ENCODE results near the gene SULT2B1. TPM values are rescaled to one million over a fixed set of nuclear protein-coding genes. Genes with fewer than 3 reads are reported as not detected.

Gene SULT2B1
- total RNA-seq, 1 donor from 2014 or later, result not detected

DNA sequence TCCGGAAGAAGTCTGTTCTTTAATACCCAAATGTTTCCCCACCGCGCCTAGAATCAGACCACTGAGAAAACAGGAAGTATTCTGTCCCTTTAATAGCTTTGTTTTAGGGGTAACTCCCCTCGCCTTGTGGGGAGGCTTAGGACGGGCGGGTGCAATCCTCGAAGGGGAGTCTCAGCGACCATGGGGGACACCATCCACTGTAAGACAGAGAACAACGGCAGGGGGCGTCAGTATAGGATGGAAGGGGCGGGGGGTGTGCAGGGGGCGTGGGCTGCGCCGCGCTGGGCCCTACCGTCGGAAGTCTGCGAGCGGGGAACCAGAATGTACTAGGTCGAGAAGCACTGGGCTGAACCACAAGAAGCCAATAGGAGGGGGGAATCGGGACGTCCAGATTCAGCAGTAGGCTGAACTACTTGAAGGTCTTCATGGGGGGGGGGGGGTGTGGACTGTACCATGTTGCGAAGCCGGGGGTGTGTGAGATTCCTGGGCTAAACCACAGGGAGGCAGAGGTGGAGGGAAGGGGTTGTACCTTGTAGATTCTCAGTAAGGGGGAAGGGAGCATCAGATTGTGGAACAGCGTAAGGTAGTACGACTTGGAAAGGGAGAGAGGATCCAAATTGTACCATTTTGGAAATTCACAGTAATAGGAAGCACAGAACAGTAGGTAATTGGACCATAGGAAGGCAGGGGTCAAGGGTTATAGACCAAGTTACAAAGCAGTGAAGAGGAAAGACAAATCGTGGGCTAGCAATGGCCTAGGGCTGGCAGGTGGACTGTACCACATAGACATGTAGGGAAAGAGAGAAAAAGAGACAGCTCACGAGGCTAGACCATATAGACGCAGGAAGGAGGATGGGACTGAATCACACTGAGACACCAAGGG is 86.2 kb downstream of the SULT2B1 start:
- ATAC-seq, result peak; percentile 68
- intact Hi-C loops (cut with DNase I), result no loop called here
- DNase-seq (ENCODE audit: low spot score), result peak; percentile 91

GRCh38 chr19:48638831-48639381 is 86.9 kb downstream of the SULT2B1 start:
- peak; percentile 66 for DNase-seq (ENCODE audit: low spot score)
- ATAC-seq, result no peak
- intact Hi-C loops (cut with DNase I), result no loop called here

- ATAC-seq, result no peak
- intact Hi-C loops (cut with DNase I), result no loop called here
- peak; percentile 67 for DNase-seq (ENCODE audit: low spot score)
Measured at GRCh38 chr19:48639483-48640375, 87.8 kb downstream of the SULT2B1 start.

DNA sequence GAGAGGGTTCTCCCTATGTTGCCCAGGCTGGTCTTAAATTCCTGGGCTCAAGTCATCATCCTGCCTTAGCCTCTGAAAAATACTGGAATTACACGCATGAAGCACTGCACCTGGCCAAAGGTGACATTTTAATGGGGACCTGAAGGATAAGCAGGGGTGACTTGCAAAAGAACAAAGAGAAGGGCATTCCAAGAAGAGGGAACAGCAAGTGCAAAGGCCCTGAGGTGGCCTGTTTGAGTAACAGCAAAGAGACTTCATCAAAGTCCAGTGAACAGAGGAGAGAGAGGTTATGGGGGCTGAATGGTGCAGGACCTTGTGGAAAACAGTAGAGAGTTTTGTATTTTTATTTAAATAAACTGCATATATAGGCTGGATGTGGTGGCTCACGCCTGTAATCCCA is 89.9 kb downstream of the SULT2B1 start:
- ATAC-seq (no peak), DNase-seq (ENCODE audit: low spot score) (no peak)
- intact Hi-C loops (cut with DNase I), result no loop called here

DNA sequence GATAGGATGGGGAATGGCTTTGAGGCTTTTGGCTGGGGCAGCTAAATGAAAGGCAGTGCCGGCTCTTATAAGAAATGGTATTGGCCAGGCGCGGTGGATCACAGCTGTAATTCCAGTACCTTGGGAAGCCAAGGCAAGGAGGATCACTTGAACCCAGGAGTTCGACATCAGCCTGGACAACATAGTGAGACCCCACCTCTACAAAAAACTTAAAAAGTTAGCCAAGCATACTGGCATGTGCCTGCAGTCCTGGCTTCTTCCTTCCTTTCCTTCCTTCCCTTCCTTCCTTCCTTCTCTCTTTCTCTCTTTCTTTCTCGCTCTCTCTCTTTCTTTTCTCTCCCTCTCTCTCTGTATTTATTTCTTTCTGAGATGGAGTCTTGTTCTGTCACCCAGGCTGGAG is 90.9 kb downstream of the SULT2B1 start:
- DNase-seq (ENCODE audit: low spot score), result no peak
- intact Hi-C loops (cut with DNase I), result no loop called here

DNA sequence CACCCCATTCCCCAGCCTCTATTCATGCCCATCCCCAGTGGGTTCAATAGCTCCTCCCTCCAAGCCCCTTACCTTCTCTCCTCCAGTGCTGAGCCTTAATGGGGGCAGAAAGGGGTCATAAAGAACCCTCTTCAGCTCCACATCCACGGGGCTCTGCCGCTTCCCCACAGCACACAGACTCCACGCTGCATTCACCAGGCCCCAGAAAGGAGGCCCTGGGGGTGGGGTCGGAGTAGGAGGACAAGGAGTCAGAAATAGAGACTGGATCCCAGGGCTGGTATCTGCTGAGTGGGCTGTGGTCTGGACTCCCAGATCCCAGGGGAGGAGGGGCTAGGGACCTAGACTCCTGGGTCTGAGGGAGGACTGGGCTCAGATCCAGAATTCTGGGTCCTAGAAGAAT is 92.4 kb downstream of the SULT2B1 start:
- ATAC-seq, result no peak
- DNase-seq (ENCODE audit: low spot score), result peak; percentile 64
- intact Hi-C loops (cut with DNase I), result no loop called here

More for the DNA sequence above, 90.9 kb downstream of the SULT2B1 start:
- ATAC-seq, result no peak

DNA sequence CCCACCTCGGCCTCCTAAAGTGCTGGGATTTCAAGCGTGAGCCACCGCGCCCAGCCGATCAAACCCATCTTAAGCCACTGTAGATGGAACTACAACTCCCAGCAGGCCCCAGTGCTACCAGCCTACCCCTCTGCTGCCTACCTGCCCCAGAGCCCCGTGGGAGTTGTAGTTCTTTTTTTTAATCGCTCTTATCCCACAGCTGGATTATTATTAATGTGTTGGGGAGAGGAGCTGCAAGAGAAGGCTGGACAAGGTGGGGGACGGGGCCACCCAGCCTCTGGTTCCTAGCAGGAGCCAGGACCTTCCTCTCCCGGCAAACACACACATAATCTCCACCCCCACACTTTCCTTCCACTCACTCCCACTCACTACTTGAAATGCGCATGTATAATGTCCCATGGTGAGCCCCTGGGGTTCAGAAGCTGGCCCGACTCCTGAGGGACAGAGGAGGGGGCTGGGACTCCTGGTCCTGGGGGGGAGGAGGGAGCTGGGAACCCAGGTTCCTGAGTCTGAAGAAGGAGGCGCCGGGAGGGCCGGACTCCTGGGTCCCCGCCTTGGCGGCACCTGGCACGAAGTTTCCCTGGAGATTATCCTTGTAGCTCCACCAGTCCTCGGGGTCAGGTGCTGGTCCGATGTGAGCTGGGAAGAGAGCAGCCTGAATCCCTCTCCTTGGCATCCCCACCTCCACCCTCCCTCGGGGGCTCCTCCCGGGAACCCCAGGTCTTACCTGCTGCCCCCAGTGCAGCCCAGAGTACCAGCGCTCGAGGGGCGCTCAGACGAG is 93.1 kb downstream of the SULT2B1 start:
- intact Hi-C loops (cut with DNase I), result no loop called here
- ATAC-seq, result peak; percentile 86
- DNase-seq (ENCODE audit: low spot score), result peak; percentile 85

DNA sequence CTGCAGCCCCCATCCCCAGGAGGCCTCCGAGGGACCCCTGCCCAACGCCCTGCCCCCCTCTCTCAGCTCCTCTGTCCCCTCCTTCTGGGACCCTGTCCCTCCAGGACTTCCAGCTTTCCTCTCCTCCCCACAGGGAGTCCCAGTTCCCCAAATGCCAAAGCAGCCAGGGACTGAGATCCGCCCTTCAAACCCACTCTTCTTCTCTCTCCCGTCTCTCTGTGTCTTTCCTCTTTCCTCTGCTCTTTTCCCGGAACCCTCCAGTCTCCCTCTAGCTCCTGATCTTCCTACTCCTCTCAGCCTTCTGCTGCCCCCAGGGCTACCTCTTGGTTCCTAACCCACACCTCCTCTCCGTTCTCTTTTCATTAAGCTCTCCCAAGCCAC is 93.6 kb downstream of the SULT2B1 start:
- intact Hi-C loops (cut with DNase I), result no loop called here
- ATAC-seq (peak; percentile 5), DNase-seq (ENCODE audit: low spot score) (no peak)

DNA sequence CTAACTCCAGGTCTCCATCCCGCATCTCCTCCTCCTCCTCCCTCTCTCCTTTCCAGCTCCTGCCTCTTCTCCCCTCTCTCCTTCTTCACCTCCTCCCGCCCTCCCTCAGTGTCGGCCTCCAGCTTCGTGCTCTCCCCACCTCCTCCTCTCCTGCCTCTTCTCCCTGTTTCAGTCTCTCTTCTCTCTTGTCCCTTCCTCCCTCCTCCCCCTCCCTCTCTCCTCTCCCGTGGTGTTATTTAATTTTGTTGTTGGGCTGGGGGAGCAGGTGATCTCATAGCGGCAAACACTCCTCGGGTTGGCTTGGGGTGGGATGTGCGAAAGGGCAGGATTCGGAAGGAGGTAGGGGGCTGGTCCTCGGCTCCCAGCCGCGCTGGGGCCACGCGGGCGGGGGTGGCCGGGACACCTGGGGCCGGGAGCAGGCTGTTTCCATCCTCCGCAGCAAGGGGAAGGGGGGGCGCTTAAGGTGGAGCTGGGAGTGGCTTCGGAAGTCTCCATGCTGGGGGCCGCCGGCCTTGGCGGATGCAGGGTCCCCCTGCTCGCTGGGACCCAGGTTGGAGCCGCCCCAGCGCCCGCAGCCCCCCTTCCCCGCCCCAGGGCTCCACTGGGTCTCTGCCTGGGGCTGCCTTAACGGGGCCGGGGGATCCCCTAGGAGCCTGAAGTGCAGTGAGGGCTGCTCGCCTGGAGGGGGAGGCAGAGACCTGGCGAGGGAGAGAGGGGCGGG is 94.2 kb downstream of the SULT2B1 start, which contains the start of gene CA11:
Gene CA11, minus strand, starts transcription at position 187 of the 721 bp plus-strand sequence. CDS start 555 bp downstream, outside the sequence.
- intact Hi-C loops (cut with DNase I), result no loop called here
- DNase-seq (ENCODE audit: low spot score), result peak; percentile 95
- ATAC-seq, result peak; percentile 91

- ATAC-seq (no peak), DNase-seq (ENCODE audit: low spot score) (no peak)
- intact Hi-C loops (cut with DNase I), result no loop called here
Measured at GRCh38 chr19:48646722-48647216, 94.8 kb downstream of the SULT2B1 start.

- intact Hi-C loops (cut with DNase I), result no loop called here
- ATAC-seq (no peak), DNase-seq (ENCODE audit: low spot score) (no peak)
Measured at GRCh38 chr19:48648134-48648533, 96.2 kb downstream of the SULT2B1 start.

Other genes with a start within 250 kb of the SULT2B1 start
- 119 TPM for gene EMP3, start 226.6 kb upstream of the SULT2B1 start, total RNA-seq
- 11.2 TPM for gene TMEM143, start 188.2 kb upstream of the SULT2B1 start, total RNA-seq
- gene SYNGR4, start 187.8 kb upstream of the SULT2B1 start, total RNA-seq, result not detected
- 104 TPM for gene KDELR1, start 160.6 kb upstream of the SULT2B1 start, total RNA-seq
- 1.1 TPM for gene GRIN2D, start 158.5 kb upstream of the SULT2B1 start, total RNA-seq
- gene GRWD1, start 106.2 kb upstream of the SULT2B1 start, total RNA-seq, result 23.4 TPM
- gene KCNJ14, start 96.6 kb upstream of the SULT2B1 start, total RNA-seq, result 0.71 TPM
- gene CYTH2, start 82.8 kb upstream of the SULT2B1 start, total RNA-seq, result 62.7 TPM
- 0.76 TPM for gene LMTK3, start 40.3 kb upstream of the SULT2B1 start, total RNA-seq
- gene SPACA4, start 54.6 kb downstream of the SULT2B1 start, total RNA-seq, result not detected
- not detected for gene FAM83E, start 62.9 kb downstream of the SULT2B1 start, total RNA-seq
- 789 TPM for gene RPL18, start 67.0 kb downstream of the SULT2B1 start, total RNA-seq
- 21.5 TPM for gene SPHK2, start 67.3 kb downstream of the SULT2B1 start, total RNA-seq
- 13.7 TPM for gene DBP, start 85.2 kb downstream of the SULT2B1 start, total RNA-seq
- gene CA11, start 94.0 kb downstream of the SULT2B1 start, total RNA-seq, result 10.5 TPM
- 1.4 TPM for gene NTN5, start 120.8 kb downstream of the SULT2B1 start, total RNA-seq
- not detected for gene FUT2, start 143.8 kb downstream of the SULT2B1 start, total RNA-seq
- 5.8 TPM for gene MAMSTR, start 167.6 kb downstream of the SULT2B1 start, total RNA-seq
- gene RASIP1, start 188.4 kb downstream of the SULT2B1 start, total RNA-seq, result 28.0 TPM
- gene IZUMO1, start 194.7 kb downstream of the SULT2B1 start, total RNA-seq, result 0.27 TPM
- gene FUT1, start 200.5 kb downstream of the SULT2B1 start, total RNA-seq, result 3.6 TPM
- gene FGF21, start 203.4 kb downstream of the SULT2B1 start, total RNA-seq, result not detected

Data from sciatic nerve (tissue), 2 donors.